Measurements from ENCODE around the gene APC2. TPM values are rescaled to one million over a fixed set of nuclear protein-coding genes. Genes with fewer than 3 reads are reported as not detected.
"Not testable (repeated sequence)": the region's sequence is repeated elsewhere in the genome, so short reads cannot be mapped to it uniquely, and the experiment has no call there.

APC2 gene
- total and polyA plus RNA-seq, 7 donors: 0.01 to 0.06 (median 0.04) TPM; not detected in 1

DNA sequence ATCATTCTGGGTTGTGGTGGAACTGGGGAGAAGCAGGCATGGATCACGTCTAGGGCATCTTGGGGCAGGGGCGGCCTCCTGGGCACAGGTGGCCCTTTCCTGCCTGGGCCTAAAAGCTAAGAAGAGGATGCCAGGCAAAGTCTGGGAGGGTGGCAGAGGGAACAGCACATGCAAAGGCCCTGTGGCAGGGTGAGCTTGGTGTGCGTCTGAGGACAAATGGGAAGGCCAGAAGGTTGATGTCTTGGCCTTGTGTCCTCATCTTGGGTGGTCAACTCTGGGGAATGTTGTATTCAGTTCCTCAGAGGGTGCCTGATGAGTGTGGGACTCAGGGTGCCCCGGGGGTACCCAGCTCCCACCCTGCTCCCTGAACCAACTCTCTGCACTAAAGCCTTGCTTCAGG, 68.5 kb downstream of the APC2 start:
- H3K27me3 ChIP-seq (ENCODE audit: insufficient read depth in 3 of 3, low read length in 2 of 3): peaks cover 0 to 4% (median 3%) of the 10 kb centered on the region in 3 donors
- no peaks in the 10 kb centered on the region for H3K36me3 ChIP-seq (ENCODE audit: insufficient read depth in 1 of 2, low read depth in 1 of 2)
- no peaks in the 10 kb centered on the region for H3K9me3 ChIP-seq
- DNase-seq (no peak), ATAC-seq (no peak)
- no peak overlapping the region for H3K4me3 ChIP-seq
- TF ChIP-seq, protein P1, sequence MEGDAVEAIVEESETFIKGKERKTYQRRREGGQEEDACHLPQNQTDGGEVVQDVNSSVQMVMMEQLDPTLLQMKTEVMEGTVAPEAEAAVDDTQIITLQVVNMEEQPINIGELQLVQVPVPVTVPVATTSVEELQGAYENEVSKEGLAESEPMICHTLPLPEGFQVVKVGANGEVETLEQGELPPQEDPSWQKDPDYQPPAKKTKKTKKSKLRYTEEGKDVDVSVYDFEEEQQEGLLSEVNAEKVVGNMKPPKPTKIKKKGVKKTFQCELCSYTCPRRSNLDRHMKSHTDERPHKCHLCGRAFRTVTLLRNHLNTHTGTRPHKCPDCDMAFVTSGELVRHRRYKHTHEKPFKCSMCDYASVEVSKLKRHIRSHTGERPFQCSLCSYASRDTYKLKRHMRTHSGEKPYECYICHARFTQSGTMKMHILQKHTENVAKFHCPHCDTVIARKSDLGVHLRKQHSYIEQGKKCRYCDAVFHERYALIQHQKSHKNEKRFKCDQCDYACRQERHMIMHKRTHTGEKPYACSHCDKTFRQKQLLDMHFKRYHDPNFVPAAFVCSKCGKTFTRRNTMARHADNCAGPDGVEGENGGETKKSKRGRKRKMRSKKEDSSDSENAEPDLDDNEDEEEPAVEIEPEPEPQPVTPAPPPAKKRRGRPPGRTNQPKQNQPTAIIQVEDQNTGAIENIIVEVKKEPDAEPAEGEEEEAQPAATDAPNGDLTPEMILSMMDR (IDR thresholded peaks at IDR 0.05): no peak
- H3K27ac ChIP-seq: no peak overlapping the region
- H3K4me1 ChIP-seq: no peaks in the 10 kb centered on the region
- intact Hi-C loops (cut with DNase I): no loop called here
- 84 to 92% (median 90%) methylated on average over 4 of the region's 4 CpGs for WGBS, 3 donors

DNA sequence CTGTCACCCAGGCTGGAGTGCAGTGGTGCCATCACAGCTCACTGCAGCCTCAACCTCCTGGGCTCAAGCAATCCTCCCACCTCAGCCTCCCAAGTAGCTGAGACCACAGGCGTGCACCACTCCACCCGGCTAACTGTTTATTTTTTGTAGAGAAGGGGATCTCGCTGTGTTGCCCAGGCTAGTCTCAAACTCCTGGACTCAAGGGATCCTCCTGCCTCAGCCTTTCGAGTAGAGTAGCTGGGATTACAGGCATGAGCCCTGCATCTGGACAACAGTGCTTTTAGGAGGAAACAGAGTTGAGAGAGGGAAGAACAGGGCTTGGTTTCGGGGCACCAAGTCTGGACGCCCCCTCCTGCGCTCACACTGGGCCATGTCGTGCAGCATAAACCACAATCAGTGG, 69.9 kb downstream of the APC2 start:
- H3K27ac ChIP-seq; H3K4me1 ChIP-seq; DNase-seq; H3K4me3 ChIP-seq; ATAC-seq; H3K36me3 ChIP-seq (ENCODE audit: insufficient read depth in 1 of 2, low read depth in 1 of 2); H3K9me3 ChIP-seq: not testable (repeated sequence)
- intact Hi-C loops (cut with DNase I): loop anchor here in 1 of 2 donors (10.0 kb wide), 1 partner anchor 235 kb away; the partner anchor contains the start of gene EFNA2
- peaks cover 0 to 17% (median 9%) of the 10 kb centered on the region in 3 donors for H3K27me3 ChIP-seq (ENCODE audit: insufficient read depth in 3 of 3, low read length in 2 of 3)
- 80 to 89% (median 86%) methylated on average over 8 of the region's 8 CpGs for WGBS, 3 donors

DNA sequence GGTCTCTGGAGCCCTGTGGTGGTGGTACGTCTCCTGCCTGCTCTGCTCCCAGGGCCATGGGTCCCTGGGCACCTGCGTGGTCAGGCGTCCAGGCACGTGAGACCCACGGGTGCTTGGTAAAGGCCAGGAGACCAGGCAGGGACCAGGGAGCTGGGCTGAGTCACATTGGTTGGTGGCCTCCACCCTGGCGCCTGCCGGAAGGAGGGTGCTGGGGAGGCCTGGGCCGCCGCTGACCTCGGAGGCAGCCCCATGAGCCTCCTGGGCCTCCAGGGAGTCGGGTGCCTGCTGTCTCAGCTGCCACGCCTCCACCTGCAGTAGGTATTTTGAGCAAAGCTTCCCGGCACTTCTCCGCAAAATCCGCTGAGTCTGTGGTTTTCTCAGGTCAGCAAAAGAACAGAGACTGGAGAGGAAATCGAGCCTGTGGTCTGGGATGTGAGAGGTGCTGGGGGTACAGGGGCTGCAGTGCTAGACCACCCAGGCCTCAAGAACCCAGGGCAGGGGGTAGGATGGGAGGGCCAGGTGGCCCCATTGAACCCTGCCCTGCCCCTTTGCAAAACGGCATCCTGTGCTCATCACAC, 70.4 kb downstream of the APC2 start:
- intact Hi-C loops (cut with DNase I): loop anchor here in 1 of 2 donors (10.0 kb wide), 1 partner anchor 235 kb away; the partner anchor contains the start of gene EFNA2
- DNase-seq (no peak), ATAC-seq (no peak)
- no peak overlapping the region for H3K27ac ChIP-seq
- H3K27me3 ChIP-seq (ENCODE audit: insufficient read depth in 3 of 3, low read length in 2 of 3): peaks cover 0 to 22% (median 9%) of the 10 kb centered on the region in 3 donors
- H3K4me3 ChIP-seq: no peak overlapping the region
- no peaks in the 10 kb centered on the region for H3K9me3 ChIP-seq
- H3K4me1 ChIP-seq: no peaks in the 10 kb centered on the region
- H3K36me3 ChIP-seq (ENCODE audit: insufficient read depth in 1 of 2, low read depth in 1 of 2): no peaks in the 10 kb centered on the region
- TF ChIP-seq, protein P1 (IDR thresholded peaks at IDR 0.05): no peak
- WGBS, 3 donors: 77 to 86% (median 85%) methylated on average over 17 of the region's 17 CpGs

DNA sequence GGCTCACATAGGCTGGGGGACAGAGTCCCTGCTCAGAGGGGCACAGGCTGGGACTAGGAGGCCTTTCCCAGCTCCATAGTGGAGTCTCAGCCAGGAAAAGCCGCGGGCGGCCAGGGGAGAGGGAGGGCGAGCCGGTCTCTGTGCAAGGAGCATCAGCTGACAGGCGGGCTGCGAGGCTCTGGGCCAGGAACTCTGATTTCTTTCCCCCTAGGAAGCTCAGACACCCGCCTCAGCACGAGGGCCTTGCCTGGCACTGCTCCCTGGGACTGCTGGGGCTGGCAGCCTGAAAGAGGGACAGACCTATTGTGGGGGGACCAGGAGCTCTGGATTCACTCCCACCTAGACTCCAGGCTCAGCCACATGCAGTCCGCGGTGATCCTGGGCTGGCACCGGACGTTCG, 71.7 kb downstream of the APC2 start:
- 43 to 48% (median 45%) methylated on average over 14 of the region's 14 CpGs for WGBS, 3 donors
- intact Hi-C loops (cut with DNase I): loop anchor here in 1 of 2 donors (10.0 kb wide), 1 partner anchor 237 kb away; the partner anchor contains the start of gene EFNA2
- peaks cover 0 to 35% (median 10%) of the 10 kb centered on the region in 3 donors for H3K27me3 ChIP-seq (ENCODE audit: insufficient read depth in 3 of 3, low read length in 2 of 3)

DNA sequence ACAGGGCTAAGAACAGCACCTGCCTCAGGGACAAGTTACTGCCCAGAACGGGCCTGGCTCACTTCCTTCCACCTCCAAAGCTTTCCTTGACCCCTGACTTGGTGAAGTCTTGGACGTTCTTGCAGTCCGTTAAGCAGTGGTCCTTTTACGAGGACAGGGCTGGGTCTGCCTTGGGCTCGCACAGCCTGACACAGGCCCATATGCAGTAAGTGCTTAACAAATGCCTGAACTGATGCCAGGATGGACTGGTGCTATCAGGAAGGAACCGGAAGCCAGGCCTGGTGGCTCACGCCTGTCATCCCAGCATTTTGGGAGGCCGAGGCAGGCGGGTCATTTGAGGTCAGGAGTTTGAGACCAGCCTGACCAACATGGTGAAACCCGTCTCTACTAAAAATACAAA, 72.1 kb downstream of the APC2 start:
- intact Hi-C loops (cut with DNase I): loop anchor here in 1 of 2 donors (10.0 kb wide), 1 partner anchor 237 kb away; the partner anchor contains the start of gene EFNA2
- TF ChIP-seq, protein P1 (IDR thresholded peaks at IDR 0.05): no peak
- Histone ChIP-seq H3K27ac (no peak overlapping the region), H3K27me3 (ENCODE audit: insufficient read depth in 3 of 3, low read length in 2 of 3) (peaks cover 0 to 38% (median 10%) of the 10 kb centered on the region in 3 donors), H3K4me3 (no peak overlapping the region), H3K9me3 (no peaks in the 10 kb centered on the region), H3K36me3 (ENCODE audit: insufficient read depth in 1 of 2, low read depth in 1 of 2) (no peaks in the 10 kb centered on the region), H3K4me1 (no peaks in the 10 kb centered on the region)
- no peak for ATAC-seq
- DNase-seq: no peak
- WGBS, 3 donors: 69 to 77% (median 74%) methylated on average over 10 of the region's 10 CpGs

More for the DNA sequence above, 71.7 kb downstream of the APC2 start:
- ATAC-seq: no peak
- Histone ChIP-seq H3K36me3 (ENCODE audit: insufficient read depth in 1 of 2, low read depth in 1 of 2) (no peaks in the 10 kb centered on the region), H3K9me3 (no peaks in the 10 kb centered on the region), H3K4me3 (no peak overlapping the region), H3K27ac (no peak overlapping the region), H3K4me1 (no peaks in the 10 kb centered on the region)
- TF ChIP-seq, protein P1 (IDR thresholded peaks at IDR 0.05): no peak
- DNase-seq: no peak
